A549 (cell line): ENCODE results near the gene FAM120B. TPM values are rescaled to one million over a fixed set of nuclear protein-coding genes. Genes with fewer than 3 reads are reported as not detected.

ENCODE experiments used
- ATAC-seq, 2 experiments: fragments of 200-7000 bp in 1 of 2; fragments of >200 bp in 1 of 2; cut with Nextera tagmentation in 1 of 2; cut with Tn5 transposase in 1 of 2; 3 replicates each; pipeline versions ENCODE4 v1.8.0 to v1.9.1; 2018 to 2020; ENCODE audit warnings: mild to moderate bottlenecking in 1 of 2, moderate library complexity in 1 of 2
- CTCF ChIA-PET: fragments of 300-600 bp; sonication (Branson Sonifier 250); formaldehyde crosslinking; extraction: SDS; loops from one replicate; lab custom pipeline; 2021; ENCODE audit warnings: antibody characterized with exemption, inconsistent platforms; lab: Yijun Ruan, JAX
- POLR2A ChIA-PET: fragments of 350-600 bp; formaldehyde crosslinking; extraction: SDS; loops from one replicate; lab custom pipeline; 2021; ENCODE audit warnings: antibody characterized with exemption, inconsistent platforms; lab: Yijun Ruan, JAX
- DNase-seq, 2 experiments: peaks; one replicate each; pipeline versions ENCODE4 v3.0.0 to v3.0.0-alpha.2; 2011 to 2016; ENCODE audit warnings: low read depth in 1 of 2, low spot score in 1 of 2
- FAIRE-seq: peaks from 2 replicates; lab custom pipeline; 2011; peaks lifted over from hg19 to GRCh38; lab: Jason Lieb, UNC
- H3K27ac ChIP-seq, 2 experiments: fragments of >200 bp; sonication (Bioruptor Twin); formaldehyde crosslinking; 3 replicates each; pipeline ENCODE4 v1.5.1; 2016 to 2017
- H3K4me1 ChIP-seq: fragments of >200 bp; sonication (Bioruptor Twin); formaldehyde crosslinking; 3 replicates; pipeline ENCODE4 v1.6.1; 2016
- H3K4me2 ChIP-seq: fragments of >200 bp; sonication (Bioruptor Twin); formaldehyde crosslinking; 3 replicates; pipeline ENCODE4 v1.6.1; 2016
- H3K4me3 ChIP-seq: fragments of >200 bp; sonication (Bioruptor Twin); formaldehyde crosslinking; 3 replicates; pipeline ENCODE4 v1.5.1; 2016
- H3K9me3 ChIP-seq: fragments of >200 bp; sonication (Bioruptor Twin); formaldehyde crosslinking; 3 replicates; pipeline ENCODE4 v1.6.1; 2016
- CBX2 ChIP-seq: fragments of 200-600 bp; sonication (generic); IDR thresholded peaks from 2 replicates; pipeline ENCODE4 v1.6.1; 2016; ENCODE audit warnings: low read depth, mild to moderate bottlenecking, borderline replicate concordance
- CEBPB ChIP-seq, 2 experiments: fragments of >200 bp in 1 of 2; sonication (Bioruptor Twin) in 1 of 2; formaldehyde crosslinking in 1 of 2; IDR thresholded peaks; 2 replicates each; pipeline ENCODE4 v1.6.1; 2012 to 2016
- ESRRA ChIP-seq: fragments of 150-350 bp; IDR thresholded peaks from 2 replicates; pipeline ENCODE4 v1.6.1; 2014; ENCODE audit warnings: mild to moderate bottlenecking, low read length, borderline replicate concordance
- FOSB ChIP-seq: fragments of 250-450 bp; sonication (Bioruptor Pico); IDR thresholded peaks from 2 replicates; pipeline ENCODE4 v1.5.0; 2020; ENCODE audit warnings: mild to moderate bottlenecking, moderate library complexity
- FOSL2 ChIP-seq, 2 experiments: fragments of 450-650 bp in 1 of 2; fragments of >200 bp in 1 of 2; sonication (Bioruptor Twin) in 1 of 2; formaldehyde crosslinking; IDR thresholded peaks; 2 replicates each; pipeline versions ENCODE4 v1.5.0 to v1.6.1; 2016 to 2020; ENCODE audit warnings: mild to moderate bottlenecking in 1 of 2, moderate library complexity in 1 of 2
- GATA3 ChIP-seq: IDR thresholded peaks from 2 replicates; pipeline ENCODE4 v1.6.1; 2012; ENCODE audit warnings: borderline replicate concordance
- HDAC2 ChIP-seq: fragments of 200-600 bp; sonication (generic); IDR thresholded peaks from 2 replicates; pipeline ENCODE4 v1.6.1; 2016
- HOXB13 ChIP-seq: fragments of 250-450 bp; sonication (Bioruptor Pico); IDR thresholded peaks from 2 replicates; pipeline ENCODE4 v1.5.0; 2020; ENCODE audit warnings: low read depth, mild to moderate bottlenecking, moderate library complexity
- HOXB5 ChIP-seq: fragments of 250-450 bp; sonication (Bioruptor Pico); IDR thresholded peaks from 2 replicates; pipeline ENCODE4 v1.5.0; 2020; ENCODE audit warnings: mild to moderate bottlenecking, moderate library complexity
- MYC ChIP-seq: IDR thresholded peaks from 2 replicates; pipeline ENCODE4 v1.6.1; 2012; ENCODE audit warnings: mild to moderate bottlenecking, inconsistent platforms, low read length, improper control_type of control experiment, borderline replicate concordance
- NPAS2 ChIP-seq: fragments of 250-450 bp; sonication (Bioruptor Pico); IDR thresholded peaks from 2 replicates; pipeline ENCODE4 v1.8.0; 2022; ENCODE audit warnings: mild to moderate bottlenecking, moderate library complexity, borderline replicate concordance
- PHF8 ChIP-seq: fragments of 200-600 bp; sonication (generic); IDR thresholded peaks from 2 replicates; pipeline ENCODE4 v1.6.1; 2016; ENCODE audit warnings: low read depth, mild to moderate bottlenecking, antibody characterized with exemption, moderate library complexity, borderline replicate concordance
- POLR2A ChIP-seq: IDR thresholded peaks from 2 replicates; pipeline ENCODE4 v1.6.1; 2012; ENCODE audit warnings: mild to moderate bottlenecking, low read length
- RARB ChIP-seq: fragments of 250-450 bp; sonication (Bioruptor Pico); IDR thresholded peaks from 2 replicates; pipeline ENCODE4 v1.8.0; 2021; ENCODE audit warnings: mild to moderate bottlenecking, moderate library complexity
- RNF2 ChIP-seq: fragments of 200-600 bp; sonication (generic); IDR thresholded peaks from 2 replicates; pipeline ENCODE4 v1.6.1; 2016; ENCODE audit warnings: low read depth, mild to moderate bottlenecking, antibody characterized with exemption, moderate library complexity, borderline replicate concordance
- SMC3 ChIP-seq: fragments of >200 bp; sonication (Bioruptor Twin); formaldehyde crosslinking; IDR thresholded peaks from 3 replicates; pipeline ENCODE4 v1.6.1; 2018; ENCODE audit warnings: inconsistent platforms
- TFCP2L1 ChIP-seq: fragments of 250-450 bp; sonication (Bioruptor Pico); IDR thresholded peaks from 2 replicates; pipeline ENCODE4 v1.5.0; 2021; ENCODE audit warnings: mild to moderate bottlenecking
- ZC3H11A ChIP-seq: fragments of 450-650 bp; IDR thresholded peaks from 2 replicates; pipeline ENCODE4 v1.6.1; 2014; ENCODE audit warnings: antibody characterized with exemption, mild to moderate bottlenecking
- ZNF302 ChIP-seq: fragments of 250-450 bp; sonication (Bioruptor Pico); IDR thresholded peaks from 2 replicates; pipeline ENCODE4 v1.9.0; 2021; ENCODE audit warnings: inconsistent platforms, mild to moderate bottlenecking, moderate library complexity
- WGBS: methylation state at CpG from one replicate; pipeline ENCODE4 v1.1.6; 2017; ENCODE audit errors: missing lambda C conversion rate; 5-methylcytosine and 5-hydroxymethylcytosine counted together
- polyA plus RNA-seq, 4 experiments: library from polyadenylated mRNA; depleted of rRNA in 3 of 4; stranded (reverse); fragments of >200 nt; fragmentation: RNase III in 1 of 4; extraction: RNeasy Plus Mini Kit Qiagen cat#74134 plus additional on column Dnase treatment in 1 of 4; gene quantifications; 2 replicates in 3 of 4; 3 replicates in 1 of 4; pipeline ENCODE4 v1.2.3, GENCODE V29; 2011 to 2017
- TF ChIP-seq, protein P1 (sequence below): fragments of 250-450 bp; sonication (Bioruptor Pico); IDR thresholded peaks from 2 replicates; pipeline ENCODE4 v1.5.0; 2020; ENCODE audit warnings: low read depth, mild to moderate bottlenecking, moderate library complexity
- TF ChIP-seq, protein P2 (sequence below): IDR thresholded peaks from 2 replicates; pipeline ENCODE4 v1.6.1; 2012
- TF ChIP-seq, protein P3 (sequence below): IDR thresholded peaks from 2 replicates; pipeline ENCODE4 v1.6.1; 2012; ENCODE audit warnings: low read depth, borderline replicate concordance
- TF ChIP-seq, protein P4 (sequence below): fragments of 200-600 bp; sonication (generic); IDR thresholded peaks from 2 replicates; pipeline ENCODE4 v1.6.1; 2016; ENCODE audit warnings: antibody characterized with exemption, mild to moderate bottlenecking, moderate library complexity
- TF ChIP-seq, protein P5 (sequence below): IDR thresholded peaks from 2 replicates; pipeline ENCODE4 v1.6.1; 2012
- TF ChIP-seq, protein P6 (sequence below): fragments of 150-350 bp; IDR thresholded peaks from 2 replicates; pipeline ENCODE4 v1.6.1; 2014; ENCODE audit warnings: low read depth, mild to moderate bottlenecking, low read length

FAM120B gene
- polyA plus RNA-seq, 2 of the 4 experiments (the other 2 are of a cell fraction): 7.0 to 7.7 TPM

DNA sequence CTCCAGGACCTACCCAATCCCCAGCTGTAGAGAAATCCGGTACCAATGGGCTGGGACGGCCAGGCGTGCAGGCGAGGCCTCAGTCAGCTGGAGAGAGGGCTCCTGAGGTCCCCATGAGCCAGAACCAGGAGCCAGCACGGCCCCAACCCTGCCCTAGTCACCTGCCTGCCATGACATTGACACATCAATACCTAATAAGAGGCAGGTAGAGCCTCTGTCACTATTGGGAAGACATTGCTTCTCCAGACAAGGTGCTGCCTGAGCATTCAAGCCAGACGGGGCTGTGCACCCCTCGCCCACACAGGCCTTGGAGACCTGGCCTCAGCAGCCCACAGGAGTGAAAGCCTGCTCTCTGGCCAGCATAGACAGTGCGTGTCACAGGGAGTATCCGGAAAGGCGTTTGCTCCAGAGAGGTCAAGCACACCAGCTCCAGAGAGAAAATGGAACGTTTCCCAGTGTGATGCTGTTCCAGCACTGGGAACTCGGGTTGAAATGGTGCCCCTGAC is 19.1 kb upstream of the FAM120B start (continued):
- TF ChIP-seq, protein P1, sequence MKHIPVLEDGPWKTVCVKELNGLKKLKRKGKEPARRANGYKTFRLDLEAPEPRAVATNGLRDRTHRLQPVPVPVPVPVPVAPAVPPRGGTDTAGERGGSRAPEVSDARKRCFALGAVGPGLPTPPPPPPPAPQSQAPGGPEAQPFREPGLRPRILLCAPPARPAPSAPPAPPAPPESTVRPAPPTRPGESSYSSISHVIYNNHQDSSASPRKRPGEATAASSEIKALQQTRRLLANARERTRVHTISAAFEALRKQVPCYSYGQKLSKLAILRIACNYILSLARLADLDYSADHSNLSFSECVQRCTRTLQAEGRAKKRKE (CRISPR knock-in tag): no peak
- TF ChIP-seq CEBPB (IDR thresholded peaks at IDR 0.05): no peak
- no peak for TF ChIP-seq RARB (CRISPR knock-in tag)
- TF ChIP-seq, protein P2, sequence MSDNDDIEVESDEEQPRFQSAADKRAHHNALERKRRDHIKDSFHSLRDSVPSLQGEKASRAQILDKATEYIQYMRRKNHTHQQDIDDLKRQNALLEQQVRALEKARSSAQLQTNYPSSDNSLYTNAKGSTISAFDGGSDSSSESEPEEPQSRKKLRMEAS: no peak

DNA sequence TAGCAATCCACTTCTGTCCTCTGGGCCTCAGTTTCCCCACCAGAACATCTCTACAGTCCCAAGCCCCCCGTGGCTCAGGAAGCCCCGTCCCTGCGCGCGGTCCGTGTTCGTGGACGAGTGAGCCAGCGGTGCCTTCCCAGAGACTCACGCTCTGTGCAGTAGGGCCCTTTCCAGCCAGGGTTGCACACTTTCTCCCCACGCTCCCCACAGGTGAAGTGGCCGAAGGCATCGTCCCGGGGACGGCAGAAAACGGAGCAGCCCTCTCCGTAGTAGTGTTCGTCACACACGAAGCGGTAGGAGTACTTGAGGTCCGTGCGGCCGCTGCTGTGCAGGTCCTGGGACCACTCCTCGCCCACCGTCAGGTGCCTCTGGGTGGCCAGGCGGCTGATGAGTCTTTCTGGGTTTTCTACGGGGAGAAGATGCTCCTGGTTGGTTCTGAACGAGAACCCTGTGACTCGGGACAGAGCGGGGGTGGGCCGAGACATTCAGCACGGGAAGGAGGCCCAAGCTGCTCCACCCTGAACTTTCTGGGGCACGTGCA is 18.4 kb upstream of the FAM120B start:
- WGBS: 79% methylated on average over 17 of the region's 33 CpGs
- no peak for ATAC-seq
- no peaks in the 10 kb centered on the region for H3K9me3 ChIP-seq
- peaks cover 15% of the 10 kb centered on the region; the same call in 2 of the 3 replicates for H3K4me1 ChIP-seq
- no peak overlapping the region for H3K27ac ChIP-seq
- TF ChIP-seq GATA3: no peak
- no peak for TF ChIP-seq FOSB (CRISPR knock-in tag)
- no peak for TF ChIP-seq NPAS2 (CRISPR knock-in tag)
- TF ChIP-seq, protein P3, sequence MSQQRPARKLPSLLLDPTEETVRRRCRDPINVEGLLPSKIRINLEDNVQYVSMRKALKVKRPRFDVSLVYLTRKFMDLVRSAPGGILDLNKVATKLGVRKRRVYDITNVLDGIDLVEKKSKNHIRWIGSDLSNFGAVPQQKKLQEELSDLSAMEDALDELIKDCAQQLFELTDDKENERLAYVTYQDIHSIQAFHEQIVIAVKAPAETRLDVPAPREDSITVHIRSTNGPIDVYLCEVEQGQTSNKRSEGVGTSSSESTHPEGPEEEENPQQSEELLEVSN: no peak
- no peak for TF ChIP-seq MYC
- TF ChIP-seq ZC3H11A: no peak
- no peak for TF ChIP-seq SMC3
- TF ChIP-seq PHF8: no peak
- no peak for TF ChIP-seq FOSL2 (IDR thresholded peaks at IDR 0.05)
- no peak for TF ChIP-seq FOSL2 (CRISPR knock-in tag; IDR thresholded peaks at IDR 0.05)
- no peak overlapping the region for H3K4me2 ChIP-seq
- POLR2A ChIA-PET: no interaction called here
- no peak for DNase-seq
- CTCF ChIA-PET: no interaction called here
- H3K4me3 ChIP-seq: no peak overlapping the region
- no peak for FAIRE-seq

DNA sequence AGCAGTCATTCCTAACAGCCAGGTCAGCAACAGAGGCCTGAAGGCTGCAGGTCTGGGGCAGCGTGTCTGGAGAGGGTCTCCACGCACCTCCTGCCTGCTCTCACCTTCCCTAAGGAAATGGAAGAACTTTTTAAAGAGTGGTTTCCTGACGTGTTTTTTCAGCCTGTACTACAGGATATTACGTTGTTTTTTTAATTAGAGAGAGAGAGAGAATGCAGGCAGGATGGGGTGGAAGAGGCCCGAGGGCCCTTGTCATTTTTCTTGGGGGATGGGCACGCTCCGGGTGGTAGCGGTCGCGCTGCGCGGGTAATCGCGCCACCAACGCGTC is 17.7 kb upstream of the FAM120B start:
- Histone ChIP-seq H3K4me3 (no peak overlapping the region), H3K9me3 (no peaks in the 10 kb centered on the region), H3K4me2 (no peak overlapping the region), H3K27ac (no peak overlapping the region), H3K4me1 (peaks cover 17% of the 10 kb centered on the region; the same call in 2 of the 3 replicates)
- ChIA-PET POLR2A (no interaction called here), CTCF (no interaction called here)
- WGBS: 67% methylated on average over 16 of the region's 16 CpGs
- ATAC-seq (no peak), FAIRE-seq (no peak), DNase-seq (no peak)
- TF ChIP-seq, protein P4, sequence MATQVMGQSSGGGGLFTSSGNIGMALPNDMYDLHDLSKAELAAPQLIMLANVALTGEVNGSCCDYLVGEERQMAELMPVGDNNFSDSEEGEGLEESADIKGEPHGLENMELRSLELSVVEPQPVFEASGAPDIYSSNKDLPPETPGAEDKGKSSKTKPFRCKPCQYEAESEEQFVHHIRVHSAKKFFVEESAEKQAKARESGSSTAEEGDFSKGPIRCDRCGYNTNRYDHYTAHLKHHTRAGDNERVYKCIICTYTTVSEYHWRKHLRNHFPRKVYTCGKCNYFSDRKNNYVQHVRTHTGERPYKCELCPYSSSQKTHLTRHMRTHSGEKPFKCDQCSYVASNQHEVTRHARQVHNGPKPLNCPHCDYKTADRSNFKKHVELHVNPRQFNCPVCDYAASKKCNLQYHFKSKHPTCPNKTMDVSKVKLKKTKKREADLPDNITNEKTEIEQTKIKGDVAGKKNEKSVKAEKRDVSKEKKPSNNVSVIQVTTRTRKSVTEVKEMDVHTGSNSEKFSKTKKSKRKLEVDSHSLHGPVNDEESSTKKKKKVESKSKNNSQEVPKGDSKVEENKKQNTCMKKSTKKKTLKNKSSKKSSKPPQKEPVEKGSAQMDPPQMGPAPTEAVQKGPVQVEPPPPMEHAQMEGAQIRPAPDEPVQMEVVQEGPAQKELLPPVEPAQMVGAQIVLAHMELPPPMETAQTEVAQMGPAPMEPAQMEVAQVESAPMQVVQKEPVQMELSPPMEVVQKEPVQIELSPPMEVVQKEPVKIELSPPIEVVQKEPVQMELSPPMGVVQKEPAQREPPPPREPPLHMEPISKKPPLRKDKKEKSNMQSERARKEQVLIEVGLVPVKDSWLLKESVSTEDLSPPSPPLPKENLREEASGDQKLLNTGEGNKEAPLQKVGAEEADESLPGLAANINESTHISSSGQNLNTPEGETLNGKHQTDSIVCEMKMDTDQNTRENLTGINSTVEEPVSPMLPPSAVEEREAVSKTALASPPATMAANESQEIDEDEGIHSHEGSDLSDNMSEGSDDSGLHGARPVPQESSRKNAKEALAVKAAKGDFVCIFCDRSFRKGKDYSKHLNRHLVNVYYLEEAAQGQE: no peak
- TF ChIP-seq RNF2 (no peak), ESRRA (no peak), HDAC2 (no peak), HOXB13 (CRISPR knock-in tag) (no peak), POLR2A (no peak), GATA3 (no peak), TFCP2L1 (no peak), ZNF302 (CRISPR knock-in tag) (no peak), CBX2 (no peak), HOXB5 (CRISPR knock-in tag) (no peak)
- TF ChIP-seq, protein P5, sequence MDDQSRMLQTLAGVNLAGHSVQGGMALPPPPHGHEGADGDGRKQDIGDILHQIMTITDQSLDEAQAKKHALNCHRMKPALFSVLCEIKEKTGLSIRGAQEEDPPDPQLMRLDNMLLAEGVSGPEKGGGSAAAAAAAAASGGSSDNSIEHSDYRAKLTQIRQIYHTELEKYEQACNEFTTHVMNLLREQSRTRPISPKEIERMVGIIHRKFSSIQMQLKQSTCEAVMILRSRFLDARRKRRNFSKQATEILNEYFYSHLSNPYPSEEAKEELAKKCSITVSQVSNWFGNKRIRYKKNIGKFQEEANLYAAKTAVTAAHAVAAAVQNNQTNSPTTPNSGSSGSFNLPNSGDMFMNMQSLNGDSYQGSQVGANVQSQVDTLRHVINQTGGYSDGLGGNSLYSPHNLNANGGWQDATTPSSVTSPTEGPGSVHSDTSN: no peak
- TF ChIP-seq, protein P1 (CRISPR knock-in tag): no peak
- TF ChIP-seq, protein P6, sequence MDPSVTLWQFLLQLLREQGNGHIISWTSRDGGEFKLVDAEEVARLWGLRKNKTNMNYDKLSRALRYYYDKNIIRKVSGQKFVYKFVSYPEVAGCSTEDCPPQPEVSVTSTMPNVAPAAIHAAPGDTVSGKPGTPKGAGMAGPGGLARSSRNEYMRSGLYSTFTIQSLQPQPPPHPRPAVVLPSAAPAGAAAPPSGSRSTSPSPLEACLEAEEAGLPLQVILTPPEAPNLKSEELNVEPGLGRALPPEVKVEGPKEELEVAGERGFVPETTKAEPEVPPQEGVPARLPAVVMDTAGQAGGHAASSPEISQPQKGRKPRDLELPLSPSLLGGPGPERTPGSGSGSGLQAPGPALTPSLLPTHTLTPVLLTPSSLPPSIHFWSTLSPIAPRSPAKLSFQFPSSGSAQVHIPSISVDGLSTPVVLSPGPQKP: no peak
